ENCODE data around the gene TRAF2. TPM values are rescaled to one million over a fixed set of nuclear protein-coding genes. Genes with fewer than 3 reads are reported as not detected.

TRAF2 gene
- total and polyA plus RNA-seq, 2 of the 13 experiments (the other 11 are each of a cell fraction or from before 2014, with no cell fraction given) = 12.4 to 13.6 TPM

DNA sequence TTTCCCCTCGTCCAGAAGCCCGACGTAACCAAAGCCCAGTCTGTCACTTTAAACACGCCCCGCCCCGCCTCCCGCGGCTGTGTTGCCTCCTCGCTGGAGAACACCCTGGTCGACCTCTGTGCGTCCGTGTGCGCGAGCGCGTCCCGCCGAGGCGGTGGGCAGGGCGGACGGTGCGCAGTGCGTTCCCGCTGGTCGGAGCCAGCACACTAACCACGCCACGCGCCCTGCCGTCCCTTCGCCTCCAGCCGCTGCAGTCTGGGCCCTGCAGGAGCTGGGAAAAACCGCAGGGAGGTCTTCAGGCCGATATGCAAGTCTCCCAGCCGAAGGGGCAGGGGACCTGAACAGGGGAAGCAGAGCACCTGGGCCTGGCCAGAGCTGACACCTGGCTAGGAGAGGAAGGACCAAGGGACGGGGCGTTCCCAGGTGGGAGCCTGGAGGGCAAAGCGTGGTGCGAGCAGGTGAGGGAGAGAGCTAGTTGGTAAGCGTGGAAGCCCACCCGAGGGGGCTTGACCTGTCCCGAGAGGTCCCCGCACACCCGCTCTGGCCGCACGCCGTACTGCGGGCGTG, 38.4 kb upstream of the TRAF2 start (continued):
- TF ChIP-seq ZNF678 (CRISPR knock-in tag; IDR thresholded peaks at IDR 0.05) (0 out of 2 replicates have a peak, but pooled peaks have one; percentile 18), KDM5A (IDR thresholded peaks at IDR 0.05; ENCODE audit: borderline replicate concordance, low read length) (peak; percentile 18; the same call in 1 of the 2 replicates), ZNF224 (CRISPR knock-in tag; IDR thresholded peaks at IDR 0.05) (peak; percentile 80; the same call in 1 of the 2 replicates), HMGA1 (CRISPR knock-in tag; conservative IDR thresholded peaks at IDR 0.05) (no peak), ZNF230 (CRISPR knock-in tag; IDR thresholded peaks at IDR 0.05) (no peak), ZBTB38 (CRISPR knock-in tag; IDR thresholded peaks at IDR 0.05) (0 out of 2 replicates have a peak, but pooled peaks have one; percentile 12), ZNF766 (CRISPR knock-in tag; IDR thresholded peaks at IDR 0.05; ENCODE audit: borderline replicate concordance) (peak; percentile 80; the same call in 1 of the 2 replicates), POGZ (CRISPR knock-in tag; IDR thresholded peaks at IDR 0.05) (0 out of 2 replicates have a peak, but pooled peaks have one; percentile 5), MED13 (CRISPR knock-in tag; IDR thresholded peaks at IDR 0.05) (peak; percentile 34; the same call in 1 of the 2 replicates), GLI4 (CRISPR knock-in tag; IDR thresholded peaks at IDR 0.05; ENCODE audit: borderline replicate concordance) (peak; percentile 84; the same call in 1 of the 2 replicates), ZSCAN29 (CRISPR knock-in tag; conservative IDR thresholded peaks at IDR 0.05) (0 out of 2 replicates have a peak, but pooled peaks have one; percentile 40), ZSCAN30 (CRISPR knock-in tag; IDR thresholded peaks at IDR 0.05) (no peak), TCF7L2 (IDR thresholded peaks at IDR 0.05; ENCODE audit: low read depth, low read length) (no peak), SOX13 (IDR thresholded peaks at IDR 0.05) (no peak), SOX13 (CRISPR knock-in tag; conservative IDR thresholded peaks at IDR 0.05 in 1 of 2, IDR thresholded peaks at IDR 0.05 in 1 of 2) (peak in 1 of 2 experiments; percentile 28; a peak in 1 of 4 replicates)
- TF ChIP-seq, protein P1, sequence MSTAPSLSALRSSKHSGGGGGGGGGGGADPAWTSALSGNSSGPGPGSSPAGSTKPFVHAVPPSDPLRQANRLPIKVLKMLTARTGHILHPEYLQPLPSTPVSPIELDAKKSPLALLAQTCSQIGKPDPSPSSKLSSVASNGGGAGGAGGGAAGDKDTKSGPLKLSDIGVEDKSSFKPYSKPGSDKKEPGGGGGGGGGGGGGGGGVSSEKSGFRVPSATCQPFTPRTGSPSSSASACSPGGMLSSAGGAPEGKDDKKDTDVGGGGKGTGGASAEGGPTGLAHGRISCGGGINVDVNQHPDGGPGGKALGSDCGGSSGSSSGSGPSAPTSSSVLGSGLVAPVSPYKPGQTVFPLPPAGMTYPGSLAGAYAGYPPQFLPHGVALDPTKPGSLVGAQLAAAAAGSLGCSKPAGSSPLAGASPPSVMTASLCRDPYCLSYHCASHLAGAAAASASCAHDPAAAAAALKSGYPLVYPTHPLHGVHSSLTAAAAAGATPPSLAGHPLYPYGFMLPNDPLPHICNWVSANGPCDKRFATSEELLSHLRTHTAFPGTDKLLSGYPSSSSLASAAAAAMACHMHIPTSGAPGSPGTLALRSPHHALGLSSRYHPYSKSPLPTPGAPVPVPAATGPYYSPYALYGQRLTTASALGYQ (CRISPR knock-in tag; IDR thresholded peaks at IDR 0.05) = peak; percentile 58; the same call in 1 of the 2 replicates
- TF ChIP-seq, protein P2, sequence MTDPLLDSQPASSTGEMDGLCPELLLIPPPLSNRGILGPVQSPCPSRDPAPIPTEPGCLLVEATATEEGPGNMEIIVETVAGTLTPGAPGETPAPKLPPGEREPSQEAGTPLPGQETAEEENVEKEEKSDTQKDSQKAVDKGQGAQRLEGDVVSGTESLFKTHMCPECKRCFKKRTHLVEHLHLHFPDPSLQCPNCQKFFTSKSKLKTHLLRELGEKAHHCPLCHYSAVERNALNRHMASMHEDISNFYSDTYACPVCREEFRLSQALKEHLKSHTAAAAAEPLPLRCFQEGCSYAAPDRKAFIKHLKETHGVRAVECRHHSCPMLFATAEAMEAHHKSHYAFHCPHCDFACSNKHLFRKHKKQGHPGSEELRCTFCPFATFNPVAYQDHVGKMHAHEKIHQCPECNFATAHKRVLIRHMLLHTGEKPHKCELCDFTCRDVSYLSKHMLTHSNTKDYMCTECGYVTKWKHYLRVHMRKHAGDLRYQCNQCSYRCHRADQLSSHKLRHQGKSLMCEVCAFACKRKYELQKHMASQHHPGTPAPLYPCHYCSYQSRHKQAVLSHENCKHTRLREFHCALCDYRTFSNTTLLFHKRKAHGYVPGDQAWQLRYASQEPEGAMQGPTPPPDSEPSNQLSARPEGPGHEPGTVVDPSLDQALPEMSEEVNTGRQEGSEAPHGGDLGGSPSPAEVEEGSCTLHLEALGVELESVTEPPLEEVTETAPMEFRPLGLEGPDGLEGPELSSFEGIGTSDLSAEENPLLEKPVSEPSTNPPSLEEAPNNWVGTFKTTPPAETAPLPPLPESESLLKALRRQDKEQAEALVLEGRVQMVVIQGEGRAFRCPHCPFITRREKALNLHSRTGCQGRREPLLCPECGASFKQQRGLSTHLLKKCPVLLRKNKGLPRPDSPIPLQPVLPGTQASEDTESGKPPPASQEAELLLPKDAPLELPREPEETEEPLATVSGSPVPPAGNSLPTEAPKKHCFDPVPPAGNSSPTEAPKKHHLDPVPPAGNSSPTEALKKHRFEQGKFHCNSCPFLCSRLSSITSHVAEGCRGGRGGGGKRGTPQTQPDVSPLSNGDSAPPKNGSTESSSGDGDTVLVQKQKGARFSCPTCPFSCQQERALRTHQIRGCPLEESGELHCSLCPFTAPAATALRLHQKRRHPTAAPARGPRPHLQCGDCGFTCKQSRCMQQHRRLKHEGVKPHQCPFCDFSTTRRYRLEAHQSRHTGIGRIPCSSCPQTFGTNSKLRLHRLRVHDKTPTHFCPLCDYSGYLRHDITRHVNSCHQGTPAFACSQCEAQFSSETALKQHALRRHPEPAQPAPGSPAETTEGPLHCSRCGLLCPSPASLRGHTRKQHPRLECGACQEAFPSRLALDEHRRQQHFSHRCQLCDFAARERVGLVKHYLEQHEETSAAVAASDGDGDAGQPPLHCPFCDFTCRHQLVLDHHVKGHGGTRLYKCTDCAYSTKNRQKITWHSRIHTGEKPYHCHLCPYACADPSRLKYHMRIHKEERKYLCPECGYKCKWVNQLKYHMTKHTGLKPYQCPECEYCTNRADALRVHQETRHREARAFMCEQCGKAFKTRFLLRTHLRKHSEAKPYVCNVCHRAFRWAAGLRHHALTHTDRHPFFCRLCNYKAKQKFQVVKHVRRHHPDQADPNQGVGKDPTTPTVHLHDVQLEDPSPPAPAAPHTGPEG (CRISPR knock-in tag; IDR thresholded peaks at IDR 0.05) = no peak
- TF ChIP-seq, protein P3, sequence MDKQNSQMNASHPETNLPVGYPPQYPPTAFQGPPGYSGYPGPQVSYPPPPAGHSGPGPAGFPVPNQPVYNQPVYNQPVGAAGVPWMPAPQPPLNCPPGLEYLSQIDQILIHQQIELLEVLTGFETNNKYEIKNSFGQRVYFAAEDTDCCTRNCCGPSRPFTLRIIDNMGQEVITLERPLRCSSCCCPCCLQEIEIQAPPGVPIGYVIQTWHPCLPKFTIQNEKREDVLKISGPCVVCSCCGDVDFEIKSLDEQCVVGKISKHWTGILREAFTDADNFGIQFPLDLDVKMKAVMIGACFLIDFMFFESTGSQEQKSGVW (CRISPR knock-in tag; IDR thresholded peaks at IDR 0.05; ENCODE audit: borderline replicate concordance) = no peak
- TF ChIP-seq, protein P4, sequence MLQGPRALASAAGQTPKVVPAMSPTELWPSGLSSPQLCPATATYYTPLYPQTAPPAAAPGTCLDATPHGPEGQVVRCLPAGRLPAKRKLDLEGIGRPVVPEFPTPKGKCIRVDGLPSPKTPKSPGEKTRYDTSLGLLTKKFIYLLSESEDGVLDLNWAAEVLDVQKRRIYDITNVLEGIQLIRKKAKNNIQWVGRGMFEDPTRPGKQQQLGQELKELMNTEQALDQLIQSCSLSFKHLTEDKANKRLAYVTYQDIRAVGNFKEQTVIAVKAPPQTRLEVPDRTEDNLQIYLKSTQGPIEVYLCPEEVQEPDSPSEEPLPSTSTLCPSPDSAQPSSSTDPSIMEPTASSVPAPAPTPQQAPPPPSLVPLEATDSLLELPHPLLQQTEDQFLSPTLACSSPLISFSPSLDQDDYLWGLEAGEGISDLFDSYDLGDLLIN (CRISPR knock-in tag; IDR thresholded peaks at IDR 0.05; ENCODE audit: borderline replicate concordance) = peak; percentile 76; the same call in 1 of the 2 replicates
